ENCODE data around the gene TXK.

TXK gene

DNA sequence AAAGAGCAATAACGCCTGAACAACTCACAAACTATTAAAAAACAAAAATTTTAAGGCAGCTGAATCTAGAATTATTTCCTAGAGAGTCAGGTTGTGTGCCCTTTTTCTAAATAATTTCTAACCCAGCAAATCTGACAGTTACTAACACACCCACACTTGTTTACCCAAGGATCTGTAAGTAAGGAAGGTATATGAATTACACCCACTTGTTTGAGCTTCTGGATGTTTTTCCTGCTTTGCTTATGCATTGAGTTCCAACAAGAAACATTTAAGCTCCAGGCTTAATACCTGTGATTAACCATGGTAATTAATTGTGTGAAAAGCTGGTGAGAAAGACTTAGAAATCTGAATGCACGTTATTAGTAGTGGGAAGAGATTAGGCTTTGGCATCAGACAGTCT lies 115.9 kb downstream of the TXK start:
- H3K4me3 ChIP-seq (replicated peaks; ENCODE audit: low read depth, low read length), result no peak overlapping the region
- DNase-seq (ENCODE audit: extremely low read depth, insufficient read length), result no peak
- H3K27me3 ChIP-seq (replicated peaks; ENCODE audit: control insufficient read depth, insufficient read depth, low read length), result no peaks in the 10 kb centered on the region
- H3K36me3 ChIP-seq (ENCODE audit: control insufficient read depth, insufficient read depth, low read length), result no peaks in the 10 kb centered on the region
- TF ChIP-seq, protein P1, sequence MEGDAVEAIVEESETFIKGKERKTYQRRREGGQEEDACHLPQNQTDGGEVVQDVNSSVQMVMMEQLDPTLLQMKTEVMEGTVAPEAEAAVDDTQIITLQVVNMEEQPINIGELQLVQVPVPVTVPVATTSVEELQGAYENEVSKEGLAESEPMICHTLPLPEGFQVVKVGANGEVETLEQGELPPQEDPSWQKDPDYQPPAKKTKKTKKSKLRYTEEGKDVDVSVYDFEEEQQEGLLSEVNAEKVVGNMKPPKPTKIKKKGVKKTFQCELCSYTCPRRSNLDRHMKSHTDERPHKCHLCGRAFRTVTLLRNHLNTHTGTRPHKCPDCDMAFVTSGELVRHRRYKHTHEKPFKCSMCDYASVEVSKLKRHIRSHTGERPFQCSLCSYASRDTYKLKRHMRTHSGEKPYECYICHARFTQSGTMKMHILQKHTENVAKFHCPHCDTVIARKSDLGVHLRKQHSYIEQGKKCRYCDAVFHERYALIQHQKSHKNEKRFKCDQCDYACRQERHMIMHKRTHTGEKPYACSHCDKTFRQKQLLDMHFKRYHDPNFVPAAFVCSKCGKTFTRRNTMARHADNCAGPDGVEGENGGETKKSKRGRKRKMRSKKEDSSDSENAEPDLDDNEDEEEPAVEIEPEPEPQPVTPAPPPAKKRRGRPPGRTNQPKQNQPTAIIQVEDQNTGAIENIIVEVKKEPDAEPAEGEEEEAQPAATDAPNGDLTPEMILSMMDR (IDR thresholded peaks at IDR 0.05; ENCODE audit: insufficient read depth, low read length, poor library complexity, severe bottlenecking), result no peak

DNA sequence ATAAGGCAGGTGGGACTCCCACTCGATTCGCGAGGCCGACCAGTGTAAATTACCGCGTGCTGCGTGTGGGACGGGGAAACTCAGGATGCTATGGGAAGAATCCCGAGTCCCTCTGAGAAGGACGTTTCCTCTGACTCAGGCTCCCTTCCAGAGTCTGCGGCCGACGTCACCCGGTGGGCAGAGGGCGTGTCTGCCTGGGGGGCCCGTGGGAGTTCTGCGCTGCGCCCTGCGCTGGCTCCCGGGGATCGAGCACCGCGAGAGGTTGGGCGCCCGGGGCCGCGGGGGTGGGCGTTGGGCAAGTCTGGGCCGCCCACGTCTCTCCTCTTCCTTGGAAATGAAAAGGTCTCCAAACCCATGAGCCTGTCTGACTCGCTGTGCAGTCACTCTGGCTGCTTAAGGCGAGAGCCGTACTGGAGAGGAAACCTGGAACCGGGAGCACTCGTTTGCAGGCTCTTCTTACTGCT lies 116.9 kb downstream of the TXK start:
- no peaks in the 10 kb centered on the region for H3K36me3 ChIP-seq (ENCODE audit: control insufficient read depth, insufficient read depth, low read length)

More for the DNA sequence above, 116.9 kb downstream of the TXK start:
- peak overlapping the region; percentile 63 for H3K4me3 ChIP-seq (replicated peaks; ENCODE audit: low read depth, low read length)
- DNase-seq (ENCODE audit: extremely low read depth, insufficient read length), result peak; percentile 43
- TF ChIP-seq, protein P1 (IDR thresholded peaks at IDR 0.05; ENCODE audit: insufficient read depth, low read length, poor library complexity, severe bottlenecking), result no peak
- H3K27me3 ChIP-seq (replicated peaks; ENCODE audit: control insufficient read depth, insufficient read depth, low read length), result no peaks in the 10 kb centered on the region

Measured in GM06990 (cell line).